Peyer's patch (tissue), 4 donors: Measurements from ENCODE around the gene TM7SF2.

Experiments used
- CTCF ChIP-seq, 6 experiments: fragments of 450-650 bp in 4 of 6; fragments of 200-600 bp in 2 of 6; sonication (generic) in 1 of 6; IDR thresholded peaks; one replicate each; pipeline ENCODE4 v1.5.1; 2017 to 2019; ENCODE audit warnings: antibody characterized with exemption in 6 of 6, mild to moderate bottlenecking in 3 of 6, moderate library complexity in 1 of 6
- POLR2A ChIP-seq, 2 donors: fragments of 450-650 bp; IDR thresholded peaks; one replicate each; pipeline ENCODE4 v1.5.1; 2017; ENCODE audit warnings: antibody characterized with exemption in 2 of 2, mild to moderate bottlenecking in 2 of 2, moderate library complexity in 2 of 2

- TF ChIP-seq CTCF (IDR thresholded peaks at IDR 0.05) (peak in 1 of 6 experiments; percentile 4), POLR2A (IDR thresholded peaks at IDR 0.05) (peak; percentile 81 to 91)
Observed at GRCh38 chr11:65134952-65135632, 23.4 kb downstream of the TM7SF2 start.
